Type B pancreatic cell (in vitro differentiated cells): ENCODE data around the gene ARMC3. TPM values are rescaled to one million over a fixed set of nuclear protein-coding genes. Genes with fewer than 3 reads are reported as not detected.

ENCODE experiments used
- DNase-seq: peaks from one replicate; pipeline ENCODE4 v3.0.0; 2021; ENCODE audit warnings: mixed read lengths; ENCODE audit not compliant: unreplicated experiment; ENCODE audit errors: extremely low spot score
- H3K27ac Mint-ChIP-seq: 2 replicates; pipeline ENCODE4 v1.8.0; 2021; ENCODE audit warnings: mild to moderate bottlenecking, mixed read lengths
- H3K27me3 Mint-ChIP-seq: 2 replicates; pipeline ENCODE4 v1.8.0; 2021; ENCODE audit warnings: mixed read lengths
- H3K36me3 Mint-ChIP-seq: 2 replicates; pipeline ENCODE4 v1.8.0; 2021; ENCODE audit warnings: mixed read lengths
- H3K4me1 Mint-ChIP-seq: one replicate; pipeline ENCODE4 v1.8.0; 2021; ENCODE audit warnings: mixed read lengths; ENCODE audit not compliant: unreplicated experiment
- H3K4me3 Mint-ChIP-seq: 2 replicates; pipeline ENCODE4 v1.8.0; 2021; ENCODE audit warnings: mild to moderate bottlenecking, mixed read lengths
- H3K9me3 Mint-ChIP-seq: 2 replicates; pipeline ENCODE4 v1.8.0; 2021; ENCODE audit warnings: mixed read lengths
- CTCF ChIP-seq: fragments of 200-600 bp; sonication (generic); conservative IDR thresholded peaks from 2 replicates; pipeline ENCODE4 v1.5.0; 2021; ENCODE audit warnings: antibody characterized with exemption, mild to moderate bottlenecking
- total RNA-seq: library from RNA; stranded (reverse); gene quantifications from 2 replicates; pipeline ENCODE4 v1.2.1, GENCODE V29; 2021; ENCODE audit warnings: low replicate concordance

The ARMC3 gene
- total RNA-seq, 1 donor from 2014 or later, result 10.4 TPM

- TF ChIP-seq CTCF, result no peak
- Mint-ChIP-seq H3K27me3 (no peaks in the 10 kb centered on the region), H3K36me3 (no peaks in the 10 kb centered on the region)
These were observed 65.5 kb downstream of the ARMC3 start for GRCh38 chr10:22993314-22993713.

GRCh38 chr10:22997096-22997495 lies 69.2 kb downstream of the ARMC3 start:
- no peak overlapping the region for H3K27ac Mint-ChIP-seq
- H3K36me3 Mint-ChIP-seq, result no peaks in the 10 kb centered on the region
- TF ChIP-seq CTCF, result no peak
- no peaks in the 10 kb centered on the region for H3K9me3 Mint-ChIP-seq
- H3K27me3 Mint-ChIP-seq, result peaks cover 4% of the 10 kb centered on the region
- H3K4me1 Mint-ChIP-seq, result no peaks in the 10 kb centered on the region
- no peak for DNase-seq
- H3K4me3 Mint-ChIP-seq, result no peak overlapping the region

More at GRCh38 chr10:22993314-22993713, 65.5 kb downstream of the ARMC3 start:
- no peak overlapping the region for H3K4me3 Mint-ChIP-seq
- no peak for DNase-seq
- H3K9me3 Mint-ChIP-seq, result no peaks in the 10 kb centered on the region
- no peak overlapping the region for H3K27ac Mint-ChIP-seq
- H3K4me1 Mint-ChIP-seq, result peaks cover 8% of the 10 kb centered on the region

GRCh38 chr10:22998091-22998490 lies 70.2 kb downstream of the ARMC3 start:
- Mint-ChIP-seq H3K36me3 (no peaks in the 10 kb centered on the region), H3K27ac (no peak overlapping the region), H3K4me3 (no peak overlapping the region), H3K4me1 (no peaks in the 10 kb centered on the region), H3K27me3 (peaks cover 4% of the 10 kb centered on the region), H3K9me3 (no peaks in the 10 kb centered on the region)
- no peak for TF ChIP-seq CTCF
- no peak for DNase-seq

GRCh38 chr10:22999942-23000341 lies 72.1 kb downstream of the ARMC3 start:
- H3K36me3 Mint-ChIP-seq, result no peaks in the 10 kb centered on the region
- H3K27me3 Mint-ChIP-seq, result peaks cover 4% of the 10 kb centered on the region
- no peak overlapping the region for H3K4me3 Mint-ChIP-seq
- no peaks in the 10 kb centered on the region for H3K9me3 Mint-ChIP-seq
- H3K27ac Mint-ChIP-seq, result no peak overlapping the region
- no peak for TF ChIP-seq CTCF
- no peaks in the 10 kb centered on the region for H3K4me1 Mint-ChIP-seq
- no peak for DNase-seq

- Mint-ChIP-seq H3K27ac (no peak overlapping the region), H3K4me3 (no peak overlapping the region), H3K27me3 (peaks cover 4% of the 10 kb centered on the region)
These were observed 74.2 kb downstream of the ARMC3 start for GRCh38 chr10:23001901-23002516.

More at GRCh38 chr10:23001901-23002516, 74.2 kb downstream of the ARMC3 start:
- no peak for TF ChIP-seq CTCF
- Mint-ChIP-seq H3K36me3 (no peaks in the 10 kb centered on the region), H3K4me1 (no peaks in the 10 kb centered on the region), H3K9me3 (no peaks in the 10 kb centered on the region)
- no peak for DNase-seq
